Measurements from ENCODE around the gene ZC3H7A.

The ZC3H7A gene

GRCh38 chr16:11737713-11738112 is 59.3 kb downstream of the ZC3H7A start:
- TF ChIP-seq GATA2 (IDR thresholded peaks at IDR 0.05; ENCODE audit: low read depth, low read length) (no peak), GATA3 (IDR thresholded peaks at IDR 0.05; ENCODE audit: low read depth, low read length) (no peak)

- TF ChIP-seq GATA2 (IDR thresholded peaks at IDR 0.05; ENCODE audit: low read depth, low read length): no peak
- TF ChIP-seq GATA3 (IDR thresholded peaks at IDR 0.05; ENCODE audit: low read depth, low read length): no peak
Observed at GRCh38 chr16:11736903-11737302, 60.2 kb downstream of the ZC3H7A start.

GRCh38 chr16:11735787-11736186 is 61.3 kb downstream of the ZC3H7A start:
- TF ChIP-seq GATA2 (IDR thresholded peaks at IDR 0.05; ENCODE audit: low read depth, low read length): no peak
- no peak for TF ChIP-seq GATA3 (IDR thresholded peaks at IDR 0.05; ENCODE audit: low read depth, low read length)

GRCh38 chr16:11734653-11735043 is 62.4 kb downstream of the ZC3H7A start:
- TF ChIP-seq GATA3 (IDR thresholded peaks at IDR 0.05; ENCODE audit: low read depth, low read length): no peak
- TF ChIP-seq GATA2 (IDR thresholded peaks at IDR 0.05; ENCODE audit: low read depth, low read length): no peak

- TF ChIP-seq GATA3 (IDR thresholded peaks at IDR 0.05; ENCODE audit: low read depth, low read length) (no peak), GATA2 (IDR thresholded peaks at IDR 0.05; ENCODE audit: low read depth, low read length) (no peak)
Observed at GRCh38 chr16:11734025-11734652, 62.9 kb downstream of the ZC3H7A start.

GRCh38 chr16:11731222-11731621 is 65.8 kb downstream of the ZC3H7A start:
- TF ChIP-seq GATA3 (IDR thresholded peaks at IDR 0.05; ENCODE audit: low read depth, low read length) (no peak), GATA2 (IDR thresholded peaks at IDR 0.05; ENCODE audit: low read depth, low read length) (no peak)

- TF ChIP-seq GATA2 (IDR thresholded peaks at IDR 0.05; ENCODE audit: low read depth, low read length): no peak
- TF ChIP-seq GATA3 (IDR thresholded peaks at IDR 0.05; ENCODE audit: low read depth, low read length): no peak
Observed at GRCh38 chr16:11729787-11730186, 67.3 kb downstream of the ZC3H7A start.

- TF ChIP-seq GATA3 (IDR thresholded peaks at IDR 0.05; ENCODE audit: low read depth, low read length) (no peak), GATA2 (IDR thresholded peaks at IDR 0.05; ENCODE audit: low read depth, low read length) (no peak)
Observed at GRCh38 chr16:11727796-11728543, 69.1 kb downstream of the ZC3H7A start.

GRCh38 chr16:11726008-11726407 is 71.0 kb downstream of the ZC3H7A start:
- no peak for TF ChIP-seq GATA2 (IDR thresholded peaks at IDR 0.05; ENCODE audit: low read depth, low read length)
- TF ChIP-seq GATA3 (IDR thresholded peaks at IDR 0.05; ENCODE audit: low read depth, low read length): no peak

GRCh38 chr16:11725457-11725856 is 71.6 kb downstream of the ZC3H7A start:
- TF ChIP-seq GATA3 (IDR thresholded peaks at IDR 0.05; ENCODE audit: low read depth, low read length) (no peak), GATA2 (IDR thresholded peaks at IDR 0.05; ENCODE audit: low read depth, low read length) (no peak)

- TF ChIP-seq GATA2 (IDR thresholded peaks at IDR 0.05; ENCODE audit: low read depth, low read length) (no peak), GATA3 (IDR thresholded peaks at IDR 0.05; ENCODE audit: low read depth, low read length) (no peak)
Observed at GRCh38 chr16:11722468-11722808, 74.6 kb downstream of the ZC3H7A start.

- TF ChIP-seq GATA2 (IDR thresholded peaks at IDR 0.05; ENCODE audit: low read depth, low read length) (no peak), GATA3 (IDR thresholded peaks at IDR 0.05; ENCODE audit: low read depth, low read length) (no peak)
Observed at GRCh38 chr16:11721781-11722467, 75.1 kb downstream of the ZC3H7A start.

- no peak for TF ChIP-seq GATA2 (IDR thresholded peaks at IDR 0.05; ENCODE audit: low read depth, low read length)
- no peak for TF ChIP-seq GATA3 (IDR thresholded peaks at IDR 0.05; ENCODE audit: low read depth, low read length)
Observed at GRCh38 chr16:11719762-11720161, 77.3 kb downstream of the ZC3H7A start.

GRCh38 chr16:11719171-11719570 is 77.9 kb downstream of the ZC3H7A start:
- TF ChIP-seq GATA2 (IDR thresholded peaks at IDR 0.05; ENCODE audit: low read depth, low read length): no peak

GRCh38 chr16:11717811-11718210 is 79.2 kb downstream of the ZC3H7A start:
- TF ChIP-seq GATA2 (IDR thresholded peaks at IDR 0.05; ENCODE audit: low read depth, low read length) (no peak), GATA3 (IDR thresholded peaks at IDR 0.05; ENCODE audit: low read depth, low read length) (no peak)

All from SH-SY5Y (cell line).